SU-DHL-6 (cell line): ENCODE data around the gene TCP11.

Experiments
- H2AFZ ChIP-seq: fragments of 200-600 bp; sonication (generic); 2 replicates; pipeline ENCODE4 v1.6.1; 2014; ENCODE audit warnings: low read depth, mild to moderate bottlenecking, moderate library complexity, mixed read lengths, antibody characterized with exemption, low read length; ENCODE audit not compliant: severe bottlenecking
- H3F3A ChIP-seq: fragments of 200-600 bp; shearing (Covaris generic); 2 replicates; pipeline ENCODE4 v1.6.0; 2016; ENCODE audit warnings: antibody characterized with exemption, mild to moderate bottlenecking; ENCODE audit not compliant: insufficient read depth
- H3K27ac ChIP-seq: fragments of 200-600 bp; sonication (generic); 2 replicates; pipeline ENCODE4 v1.5.1; 2016; ENCODE audit warnings: low read depth, mild to moderate bottlenecking, low read length, moderate library complexity, mixed read lengths
- H3K27me3 ChIP-seq: fragments of 200-600 bp; sonication (generic), shearing (Covaris generic); 2 replicates; pipeline ENCODE4 v1.6.0; 2014; ENCODE audit warnings: mild to moderate bottlenecking, low read length
- H3K36me3 ChIP-seq: fragments of 200-600 bp; sonication (generic); 2 replicates; pipeline ENCODE4 v1.6.1; 2014; ENCODE audit warnings: mild to moderate bottlenecking, low read length, mixed read lengths
- H3K4me2 ChIP-seq: fragments of 300-600, 200-600 bp; shearing (Covaris generic), sonication (generic); 2 replicates; pipeline ENCODE4 v1.6.0; 2014; ENCODE audit warnings: low read length, low read depth, mild to moderate bottlenecking; ENCODE audit not compliant: poor library complexity, severe bottlenecking
- H3K4me3 ChIP-seq: fragments of 200-600 bp; sonication (generic); 2 replicates; pipeline ENCODE4 v1.5.1; 2014; ENCODE audit warnings: antibody characterized with exemption, low read length, mild to moderate bottlenecking, mixed read lengths; ENCODE audit not compliant: insufficient read depth, poor library complexity, severe bottlenecking
- H3K79me2 ChIP-seq: fragments of 200-600 bp; sonication (generic); 2 replicates; pipeline ENCODE4 v1.6.1; 2014; ENCODE audit warnings: mild to moderate bottlenecking, low read length, moderate library complexity; ENCODE audit not compliant: insufficient read depth
- H3K9ac ChIP-seq: fragments of 200-600 bp; sonication (generic); 2 replicates; pipeline ENCODE4 v1.7.0; 2014; ENCODE audit warnings: mild to moderate bottlenecking, low read length
- H3K9me2 ChIP-seq: fragments of 200-600 bp; sonication (generic); replicated peaks from 2 replicates; pipeline ENCODE4 v1.6.1; 2014; ENCODE audit warnings: low read length; ENCODE audit not compliant: insufficient read depth
- H3K9me3 ChIP-seq: fragments of 200-600 bp; sonication (generic); 2 replicates; pipeline ENCODE4 v1.6.1; 2014; ENCODE audit warnings: low read length, mixed read lengths; ENCODE audit not compliant: insufficient read depth
- H4K20me1 ChIP-seq: fragments of 200-600 bp; sonication (generic); 2 replicates; pipeline ENCODE4 v1.6.1; 2014; ENCODE audit warnings: low read depth, mild to moderate bottlenecking, antibody characterized with exemption, low read length, moderate library complexity, mixed read lengths
- EZH2phosphoT487 ChIP-seq: fragments of 200-600 bp; sonication (generic), shearing (Covaris generic); conservative IDR thresholded peaks from 2 replicates; pipeline ENCODE4 v1.6.1; 2018; ENCODE audit warnings: mild to moderate bottlenecking, antibody characterized with exemption, low read length, moderate library complexity, mixed read lengths
- TF ChIP-seq, protein P1 (sequence below): fragments of 200-600 bp; sonication (generic); IDR thresholded peaks from one replicate; pipeline ENCODE4 v1.5.1; 2017; ENCODE audit warnings: antibody characterized with exemption, mild to moderate bottlenecking, low read length, moderate library complexity; ENCODE audit not compliant: insufficient read depth, poor library complexity, severe bottlenecking

TCP11 gene

DNA sequence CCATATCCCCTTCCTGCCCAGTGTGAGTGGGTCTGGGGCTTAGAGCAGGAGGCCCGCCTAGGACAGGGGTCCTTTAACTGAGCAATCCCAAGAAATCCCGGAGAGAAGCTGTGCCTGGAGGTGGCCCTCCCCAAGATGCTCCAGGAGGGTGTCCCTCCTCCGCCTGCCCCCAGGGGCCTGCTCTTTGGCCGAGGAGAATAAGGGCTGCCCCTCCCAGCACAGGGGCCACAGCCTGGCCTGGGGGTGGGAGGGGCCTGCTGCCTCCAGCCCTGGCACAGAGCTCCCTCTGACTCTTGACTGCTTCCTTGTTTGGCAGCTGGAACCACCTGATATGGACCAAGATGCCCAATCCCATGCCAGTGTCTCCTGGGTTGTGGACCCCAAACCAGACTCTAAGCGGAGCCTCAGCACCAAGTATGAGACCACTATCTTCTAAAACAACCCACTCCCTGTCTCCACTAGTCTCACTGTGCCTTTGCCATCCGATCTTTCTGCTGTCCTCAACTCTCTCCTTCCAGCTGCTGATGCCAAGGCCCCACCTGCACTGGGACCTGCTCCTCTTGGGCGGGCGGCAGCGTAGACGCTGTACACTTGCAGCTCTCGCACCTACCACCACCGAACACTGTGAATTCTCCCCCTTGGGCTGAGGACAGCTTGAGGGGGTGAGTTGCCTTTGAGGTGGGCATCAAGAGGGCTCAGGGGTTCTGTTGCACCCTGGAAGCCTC, 54.3 kb downstream of the TCP11 start:
- Histone ChIP-seq H4K20me1 (no peaks in the 10 kb centered on the region), H3K79me2 (no peaks in the 10 kb centered on the region), H3F3A (no peaks in the 10 kb centered on the region), H3K27me3 (no peaks in the 10 kb centered on the region), H3K9me2 (no peaks in the 10 kb centered on the region), H3K4me2 (no peak overlapping the region), H3K9me3 (no peaks in the 10 kb centered on the region), H2AFZ (no peak overlapping the region), H3K27ac (no peak overlapping the region), H3K9ac (no peak overlapping the region), H3K36me3 (no peaks in the 10 kb centered on the region), H3K4me3 (no peak overlapping the region)
- TF ChIP-seq, protein P1, sequence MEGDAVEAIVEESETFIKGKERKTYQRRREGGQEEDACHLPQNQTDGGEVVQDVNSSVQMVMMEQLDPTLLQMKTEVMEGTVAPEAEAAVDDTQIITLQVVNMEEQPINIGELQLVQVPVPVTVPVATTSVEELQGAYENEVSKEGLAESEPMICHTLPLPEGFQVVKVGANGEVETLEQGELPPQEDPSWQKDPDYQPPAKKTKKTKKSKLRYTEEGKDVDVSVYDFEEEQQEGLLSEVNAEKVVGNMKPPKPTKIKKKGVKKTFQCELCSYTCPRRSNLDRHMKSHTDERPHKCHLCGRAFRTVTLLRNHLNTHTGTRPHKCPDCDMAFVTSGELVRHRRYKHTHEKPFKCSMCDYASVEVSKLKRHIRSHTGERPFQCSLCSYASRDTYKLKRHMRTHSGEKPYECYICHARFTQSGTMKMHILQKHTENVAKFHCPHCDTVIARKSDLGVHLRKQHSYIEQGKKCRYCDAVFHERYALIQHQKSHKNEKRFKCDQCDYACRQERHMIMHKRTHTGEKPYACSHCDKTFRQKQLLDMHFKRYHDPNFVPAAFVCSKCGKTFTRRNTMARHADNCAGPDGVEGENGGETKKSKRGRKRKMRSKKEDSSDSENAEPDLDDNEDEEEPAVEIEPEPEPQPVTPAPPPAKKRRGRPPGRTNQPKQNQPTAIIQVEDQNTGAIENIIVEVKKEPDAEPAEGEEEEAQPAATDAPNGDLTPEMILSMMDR, result no peak
- no peak for TF ChIP-seq EZH2phosphoT487

DNA sequence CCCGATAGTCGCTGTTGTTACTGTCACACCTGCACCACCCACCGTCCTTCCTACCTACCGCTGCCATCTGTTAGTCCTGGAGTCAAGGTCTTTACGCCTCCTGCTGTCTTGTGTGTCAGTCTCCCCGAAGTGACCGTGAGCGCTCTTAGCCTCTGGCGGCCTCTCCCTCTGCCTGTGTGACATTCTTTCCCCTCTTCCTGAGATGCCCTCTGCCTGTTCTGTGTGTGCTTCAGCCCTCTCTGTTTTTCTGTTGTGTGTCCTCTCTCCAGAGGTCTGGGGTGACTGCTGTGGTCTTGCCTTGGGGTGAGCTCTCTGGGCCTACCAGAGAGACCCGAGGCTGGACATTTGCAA, 54.9 kb downstream of the TCP11 start:
- no peaks in the 10 kb centered on the region for H3F3A ChIP-seq
- H3K27ac ChIP-seq, result no peak overlapping the region
- TF ChIP-seq EZH2phosphoT487, result no peak
- TF ChIP-seq, protein P1, result no peak
- H3K9me2 ChIP-seq, result no peaks in the 10 kb centered on the region
- H3K4me3 ChIP-seq, result no peak overlapping the region
- H3K9ac ChIP-seq, result no peak overlapping the region
- no peaks in the 10 kb centered on the region for H3K27me3 ChIP-seq
- H4K20me1 ChIP-seq, result no peaks in the 10 kb centered on the region
- H3K36me3 ChIP-seq, result no peaks in the 10 kb centered on the region
- H3K79me2 ChIP-seq, result no peaks in the 10 kb centered on the region
- no peak overlapping the region for H3K4me2 ChIP-seq
- no peak overlapping the region for H2AFZ ChIP-seq
- H3K9me3 ChIP-seq, result no peaks in the 10 kb centered on the region

DNA sequence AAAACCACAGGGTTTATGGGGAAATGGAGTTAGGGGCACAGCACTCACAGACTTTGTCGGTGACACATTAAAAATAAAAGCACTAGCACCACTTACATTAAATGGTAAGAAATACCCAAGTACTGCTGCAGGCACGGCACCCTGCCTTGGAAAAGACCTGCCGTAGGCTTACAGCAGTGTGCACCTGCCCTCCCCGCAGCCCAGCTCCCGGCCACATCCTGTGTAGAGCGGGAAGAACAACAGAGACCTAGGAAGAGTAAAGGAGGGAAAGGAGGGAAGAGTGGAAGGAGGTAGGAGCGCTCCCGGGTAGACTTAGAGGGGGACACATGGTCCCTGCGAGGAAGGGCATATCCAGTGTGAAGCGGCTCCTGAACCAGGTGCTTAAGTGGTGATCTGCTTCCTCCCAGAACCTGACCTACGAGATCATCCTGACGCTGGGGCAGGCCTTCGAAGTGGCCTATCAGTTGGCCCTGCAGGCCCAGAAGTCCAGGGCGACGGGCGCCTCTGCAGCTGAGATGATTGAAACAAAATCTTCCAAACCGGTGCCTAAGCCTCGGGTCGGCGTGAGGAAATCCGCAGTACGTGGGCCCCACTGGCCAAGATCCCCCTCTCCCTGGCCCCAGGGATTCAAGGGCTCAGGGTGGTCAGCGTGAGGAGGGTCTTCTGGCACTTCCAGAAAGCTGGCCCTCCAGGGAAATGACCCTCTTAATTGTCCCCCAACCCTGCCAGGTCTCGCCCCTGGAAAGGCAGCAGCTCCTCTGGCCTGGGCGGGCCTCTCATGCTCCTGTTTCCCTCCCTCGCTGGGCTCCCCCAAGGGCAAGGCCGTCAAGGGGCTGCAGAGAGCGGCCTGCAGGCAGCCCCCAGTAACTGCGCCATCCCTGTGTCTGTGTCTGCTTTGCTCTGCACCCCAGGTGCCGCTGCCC, 55.5 kb downstream of the TCP11 start:
- H3K9me2 ChIP-seq, result no peaks in the 10 kb centered on the region
- no peak overlapping the region for H2AFZ ChIP-seq
- H3K27ac ChIP-seq, result no peak overlapping the region
- H3K27me3 ChIP-seq, result no peaks in the 10 kb centered on the region
- H3K9ac ChIP-seq, result no peak overlapping the region
- no peaks in the 10 kb centered on the region for H4K20me1 ChIP-seq
- no peak overlapping the region for H3K4me2 ChIP-seq
- no peaks in the 10 kb centered on the region for H3K36me3 ChIP-seq
- no peaks in the 10 kb centered on the region for H3K9me3 ChIP-seq
- no peak for TF ChIP-seq EZH2phosphoT487
- TF ChIP-seq, protein P1, result no peak
- H3K79me2 ChIP-seq, result no peaks in the 10 kb centered on the region
- no peaks in the 10 kb centered on the region for H3F3A ChIP-seq
- H3K4me3 ChIP-seq, result no peak overlapping the region
